Measurements from ENCODE around the gene CTNNA3.

GRCh38 chr10:66941491-66941890 lies 754.5 kb downstream of the CTNNA3 start:
- no peak for TF ChIP-seq POLR2A (IDR thresholded peaks at IDR 0.05)
- TF ChIP-seq EP300 (IDR thresholded peaks at IDR 0.05; ENCODE audit: low read depth): no peak
- TF ChIP-seq CTCF (IDR thresholded peaks at IDR 0.05): no peak
- TF ChIP-seq POLR2AphosphoS5 (IDR thresholded peaks at IDR 0.05): no peak
